HFFc6 (cell line): ENCODE data around the gene TRIM8. TPM values are rescaled to one million over a fixed set of nuclear protein-coding genes. Genes with fewer than 3 reads are reported as not detected.

ENCODE experiments used
- DNase-seq: peaks from one replicate; pipeline ENCODE4 v3.0.0-alpha.2; 2018
- H3K27ac Mint-ChIP-seq: 2 replicates; pipeline ENCODE4 v1.8.0; 2020; ENCODE audit warnings: mild to moderate bottlenecking, mixed read lengths
- H3K27me3 Mint-ChIP-seq: 2 replicates; pipeline ENCODE4 v1.8.0; 2021; ENCODE audit warnings: mild to moderate bottlenecking, moderate library complexity, mixed read lengths; ENCODE audit not compliant: insufficient read depth
- H3K36me3 Mint-ChIP-seq: 2 replicates; pipeline ENCODE4 v1.8.0; 2021; ENCODE audit warnings: low read depth, mixed read lengths
- H3K4me1 Mint-ChIP-seq: 2 replicates; pipeline ENCODE4 v1.8.0; 2020; ENCODE audit warnings: low read depth, mixed read lengths
- H3K4me3 Mint-ChIP-seq: 2 replicates; pipeline ENCODE4 v1.8.0; 2020; ENCODE audit warnings: mild to moderate bottlenecking, moderate library complexity, mixed read lengths
- H3K9me3 Mint-ChIP-seq: 2 replicates; pipeline ENCODE4 v1.8.0; 2020; ENCODE audit warnings: mild to moderate bottlenecking, mixed read lengths
- total RNA-seq, 6 experiments: library from RNA; stranded (reverse); fragmentation: NEBNext Ultra II Directional; extraction: Animal tissue kit (Norgen Biotek cat#: 25700); gene quantifications; 2 replicates in 1 of 6; 3 replicates in 5 of 6; pipeline ENCODE4 v1.2.3, GENCODE V29; 2021
- TF ChIP-seq, protein P1 (sequence below): fragments of 200-600 bp; sonication (generic); IDR thresholded peaks from 2 replicates; pipeline ENCODE4 v1.5.0; 2021; ENCODE audit warnings: antibody characterized with exemption, mild to moderate bottlenecking

The TRIM8 gene
- total RNA-seq, 6 experiments from 2014 or later, result 123 to 148 (median 135) TPM

- Mint-ChIP-seq H3K9me3 (no peaks in the 10 kb centered on the region), H3K27ac (no peak overlapping the region), H3K4me1 (peaks cover 51% of the 10 kb centered on the region), H3K27me3 (peaks cover 6% of the 10 kb centered on the region), H3K4me3 (no peak overlapping the region), H3K36me3 (no peaks in the 10 kb centered on the region)
- DNase-seq, result no peak
- TF ChIP-seq, protein P1, sequence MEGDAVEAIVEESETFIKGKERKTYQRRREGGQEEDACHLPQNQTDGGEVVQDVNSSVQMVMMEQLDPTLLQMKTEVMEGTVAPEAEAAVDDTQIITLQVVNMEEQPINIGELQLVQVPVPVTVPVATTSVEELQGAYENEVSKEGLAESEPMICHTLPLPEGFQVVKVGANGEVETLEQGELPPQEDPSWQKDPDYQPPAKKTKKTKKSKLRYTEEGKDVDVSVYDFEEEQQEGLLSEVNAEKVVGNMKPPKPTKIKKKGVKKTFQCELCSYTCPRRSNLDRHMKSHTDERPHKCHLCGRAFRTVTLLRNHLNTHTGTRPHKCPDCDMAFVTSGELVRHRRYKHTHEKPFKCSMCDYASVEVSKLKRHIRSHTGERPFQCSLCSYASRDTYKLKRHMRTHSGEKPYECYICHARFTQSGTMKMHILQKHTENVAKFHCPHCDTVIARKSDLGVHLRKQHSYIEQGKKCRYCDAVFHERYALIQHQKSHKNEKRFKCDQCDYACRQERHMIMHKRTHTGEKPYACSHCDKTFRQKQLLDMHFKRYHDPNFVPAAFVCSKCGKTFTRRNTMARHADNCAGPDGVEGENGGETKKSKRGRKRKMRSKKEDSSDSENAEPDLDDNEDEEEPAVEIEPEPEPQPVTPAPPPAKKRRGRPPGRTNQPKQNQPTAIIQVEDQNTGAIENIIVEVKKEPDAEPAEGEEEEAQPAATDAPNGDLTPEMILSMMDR, result no peak
Observed at GRCh38 chr10:102670871-102671434, 26.7 kb downstream of the TRIM8 start.

GRCh38 chr10:102673236-102673818 is 29.0 kb downstream of the TRIM8 start:
- no peaks in the 10 kb centered on the region for H3K9me3 Mint-ChIP-seq
- peaks cover 74% of the 10 kb centered on the region for H3K4me1 Mint-ChIP-seq
- H3K4me3 Mint-ChIP-seq, result peak overlapping the region; percentile 88
- no peak for DNase-seq
- peak overlapping the region; percentile 96 for H3K27ac Mint-ChIP-seq
- H3K27me3 Mint-ChIP-seq, result peaks cover 6% of the 10 kb centered on the region
- H3K36me3 Mint-ChIP-seq, result no peaks in the 10 kb centered on the region
- TF ChIP-seq, protein P1, result no peak

DNA sequence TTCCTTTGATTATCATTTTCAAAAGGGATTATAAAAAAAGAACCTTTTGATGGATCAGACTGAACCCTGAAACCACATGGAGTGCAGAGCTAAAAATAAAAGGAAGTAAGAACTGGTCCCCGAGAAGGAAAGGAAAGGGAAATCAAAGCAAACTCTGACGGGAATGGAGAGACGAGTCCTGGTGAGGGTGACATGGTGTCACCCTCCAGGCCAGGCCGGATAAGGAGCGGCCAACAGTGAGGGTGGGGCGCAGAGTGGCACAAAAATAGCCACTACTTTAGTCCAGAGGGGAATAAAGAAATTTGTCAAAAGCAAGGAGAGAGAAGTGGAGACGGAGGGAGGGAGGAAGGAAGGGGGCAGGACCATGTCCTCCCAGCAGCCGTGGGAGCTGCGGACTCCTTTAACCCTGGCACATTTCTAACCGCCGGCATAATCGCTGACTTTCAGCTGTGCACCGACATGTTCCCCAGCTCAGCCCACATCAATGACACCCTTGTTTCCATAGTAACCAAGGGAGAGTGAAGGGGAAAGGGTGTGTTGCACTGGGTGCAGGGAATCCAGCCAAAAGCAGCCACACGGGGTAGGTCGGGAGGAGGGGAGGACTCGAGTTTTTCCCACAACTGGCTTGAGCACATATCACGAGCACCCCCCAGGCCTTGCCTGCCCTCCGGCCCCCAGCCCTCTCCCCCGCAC is 29.7 kb downstream of the TRIM8 start:
- H3K4me3 Mint-ChIP-seq, result peak overlapping the region; percentile 88
- H3K27me3 Mint-ChIP-seq, result peaks cover 6% of the 10 kb centered on the region
- TF ChIP-seq, protein P1, result no peak
- DNase-seq, result peak; percentile 76
- H3K9me3 Mint-ChIP-seq, result no peaks in the 10 kb centered on the region
- no peaks in the 10 kb centered on the region for H3K36me3 Mint-ChIP-seq
- H3K27ac Mint-ChIP-seq, result peak overlapping the region; percentile 96
- H3K4me1 Mint-ChIP-seq, result peaks cover 78% of the 10 kb centered on the region

DNA sequence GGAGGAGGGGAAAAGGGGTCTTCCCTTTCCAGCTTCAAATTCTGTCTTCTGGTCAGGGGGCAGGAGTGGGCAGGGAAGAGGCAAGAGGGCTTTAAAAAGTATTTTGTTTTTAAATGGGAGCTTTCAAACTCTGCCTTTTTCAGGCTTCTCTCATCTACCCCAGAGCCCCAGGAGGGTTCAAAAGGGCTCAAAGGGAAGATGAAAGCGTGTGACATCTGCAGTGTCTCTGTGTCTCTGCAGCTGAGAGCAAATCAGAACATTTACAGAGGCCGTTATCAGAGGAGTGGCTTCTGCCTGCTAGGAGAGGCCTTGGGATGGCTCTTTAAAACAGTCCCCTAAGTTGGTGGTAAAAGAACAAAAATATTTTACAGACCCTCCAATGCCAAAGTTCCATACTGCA is 30.3 kb downstream of the TRIM8 start:
- peaks cover 75% of the 10 kb centered on the region for H3K4me1 Mint-ChIP-seq
- H3K27ac Mint-ChIP-seq, result peak overlapping the region; percentile 96
- peak overlapping the region; percentile 88 for H3K4me3 Mint-ChIP-seq
- TF ChIP-seq, protein P1, result no peak
- no peaks in the 10 kb centered on the region for H3K9me3 Mint-ChIP-seq
- no peak for DNase-seq
- peaks cover 6% of the 10 kb centered on the region for H3K27me3 Mint-ChIP-seq
- H3K36me3 Mint-ChIP-seq, result no peaks in the 10 kb centered on the region

DNA sequence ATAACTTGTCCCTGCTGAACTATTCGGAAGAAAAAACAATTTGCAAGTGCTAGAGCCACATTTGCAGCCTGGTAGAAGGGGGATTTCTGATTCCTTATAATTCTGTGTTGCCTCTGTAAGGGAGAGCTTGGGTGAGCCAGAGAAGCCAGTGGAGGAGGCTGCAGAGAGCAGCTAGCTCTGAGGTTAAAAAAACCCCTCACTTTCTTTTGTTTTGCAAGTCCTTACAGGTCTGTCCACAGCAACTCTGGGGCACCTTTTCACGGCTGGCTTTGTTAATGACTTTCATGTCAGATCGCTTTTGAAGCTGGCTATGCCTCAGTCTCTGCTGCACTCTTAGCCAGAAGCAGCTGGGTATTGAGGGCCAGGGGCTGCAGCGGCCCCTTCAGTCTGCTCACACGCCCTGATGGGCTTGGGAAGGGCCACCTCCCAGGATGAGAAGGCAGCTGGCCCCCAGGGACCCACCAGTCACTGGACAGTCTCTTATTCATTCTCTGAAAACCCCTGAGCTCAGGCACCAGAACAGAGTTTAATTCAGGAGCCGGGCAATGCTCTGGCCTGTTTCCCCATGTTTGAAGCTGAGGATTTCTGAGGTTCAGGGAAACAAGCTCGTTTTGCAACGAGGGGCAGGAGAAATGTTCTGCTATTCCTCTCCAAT is 30.9 kb downstream of the TRIM8 start:
- TF ChIP-seq, protein P1, result no peak
- H3K9me3 Mint-ChIP-seq, result no peaks in the 10 kb centered on the region
- no peak for DNase-seq
- H3K4me3 Mint-ChIP-seq, result peak overlapping the region; percentile 88
- peaks cover 70% of the 10 kb centered on the region for H3K4me1 Mint-ChIP-seq
- no peaks in the 10 kb centered on the region for H3K36me3 Mint-ChIP-seq
- peak overlapping the region; percentile 96 for H3K27ac Mint-ChIP-seq
- peaks cover 6% of the 10 kb centered on the region for H3K27me3 Mint-ChIP-seq
